K562 (cell line): Measurements from ENCODE around the gene DDX54. TPM values are rescaled to one million over a fixed set of nuclear protein-coding genes. Genes with fewer than 3 reads are reported as not detected.

ENCODE experiments used
- ATAC-seq: fragments of 200-7000 bp; cut with Tn5 transposase; 3 replicates; pipeline ENCODE4 v1.9.1; 2020; ENCODE audit warnings: moderate library complexity
- BruUV-seq: library from RNA; stranded (reverse); fragments of 400-500 nt; replicated peaks from 2 replicates; lab custom pipeline; 2021; lab: Mats Ljungman, UMichigan
- CTCF ChIA-PET: fragments of 300-600 bp; formaldehyde crosslinking; extraction: SDS; loops from one replicate; lab custom pipeline; 2021; ENCODE audit warnings: low intra/inter-chr PET ratio; lab: Yijun Ruan, JAX
- POLR2A ChIA-PET: fragments of 300-600, 350-650 bp; sonication (Branson Sonifier 250); formaldehyde crosslinking; extraction: SDS; loops from one replicate; lab custom pipeline; 2021; ENCODE audit warnings: antibody characterized with exemption, inconsistent platforms; lab: Yijun Ruan, JAX
- DNase-seq, 4 experiments: peaks; one replicate each; pipeline versions ENCODE4 v3.0.0 to v3.0.0-alpha.2; 2011 to 2018; ENCODE audit warnings: low spot score in 3 of 4, mixed read lengths in 3 of 4; ENCODE audit errors: extremely low read depth in 1 of 4
- FAIRE-seq: peaks from 2 replicates; lab custom pipeline; 2011; peaks lifted over from hg19 to GRCh38; lab: Jason Lieb, UNC
- H2AFZ ChIP-seq: 2 replicates; pipeline ENCODE4 v1.6.0; 2011; ENCODE audit warnings: low read depth, low read length, control low read depth, inconsistent platforms
- H3K27ac ChIP-seq: fragments of 200-600 bp; 3 replicates; pipeline ENCODE4 v1.8.0; 2011; ENCODE audit warnings: low read depth, mild to moderate bottlenecking, control low read depth, inconsistent platforms, low read length, moderate library complexity, mixed read lengths; ENCODE audit errors: extremely low read depth
- H3K27me3 ChIP-seq, 2 experiments: fragments of 300-600 bp in 1 of 2; 2 replicates in 1 of 2; 3 replicates in 1 of 2; pipeline versions ENCODE4 v1.6.0 to v1.8.0; 2011; ENCODE audit warnings: inconsistent platforms in 2 of 2, low read length in 2 of 2, mild to moderate bottlenecking in 1 of 2, mixed read lengths in 1 of 2, moderate library complexity in 1 of 2; ENCODE audit not compliant: control insufficient read depth in 2 of 2, insufficient read depth in 2 of 2
- H3K36me3 ChIP-seq: fragments of 300-600 bp; 3 replicates; pipeline ENCODE4 v1.8.0; 2011; ENCODE audit warnings: mild to moderate bottlenecking, low read length, inconsistent platforms; ENCODE audit not compliant: control insufficient read depth, insufficient read depth
- H3K4me1 ChIP-seq, 2 experiments: fragments of 200-600 bp in 1 of 2; replicated peaks in 1 of 2; 2 replicates in 1 of 2; 3 replicates in 1 of 2; pipeline versions ENCODE4 v1.5.1 to v1.8.0; 2011; ENCODE audit warnings: inconsistent platforms in 2 of 2, low read length in 2 of 2, mild to moderate bottlenecking in 1 of 2, mixed read lengths in 1 of 2, moderate library complexity in 1 of 2; ENCODE audit not compliant: control insufficient read depth in 2 of 2, insufficient read depth in 2 of 2
- H3K4me2 ChIP-seq: 2 replicates; pipeline ENCODE4 v1.6.1; 2011; ENCODE audit warnings: low read length, control low read depth, inconsistent platforms, mixed read lengths; ENCODE audit not compliant: insufficient read depth
- H3K4me3 ChIP-seq: fragments of 200-600 bp; sonication (generic), shearing (Covaris generic); 2 replicates; pipeline ENCODE4 v1.5.1; 2016; ENCODE audit warnings: control low read depth, inconsistent platforms
- H3K79me2 ChIP-seq: fragments of 200-600 bp; 3 replicates; pipeline ENCODE4 v1.8.0; 2011; ENCODE audit warnings: low read length, inconsistent platforms; ENCODE audit not compliant: control insufficient read depth, insufficient read depth
- H3K9ac ChIP-seq, 2 experiments: 2 replicates each; pipeline versions ENCODE4 v1.6.0 to v1.6.1; 2011; ENCODE audit warnings: low read depth in 2 of 2, low read length in 2 of 2, control low read depth in 1 of 2, inconsistent platforms in 1 of 2, mild to moderate bottlenecking in 1 of 2, mixed read lengths in 1 of 2; ENCODE audit not compliant: insufficient read depth in 1 of 2
- H3K9me1 ChIP-seq: one replicate; pipeline ENCODE4 v1.6.0; 2011; ENCODE audit warnings: inconsistent platforms, mild to moderate bottlenecking, low read length, moderate library complexity; ENCODE audit not compliant: control insufficient read depth, insufficient read depth
- H3K9me3 ChIP-seq: replicated peaks from 2 replicates; pipeline ENCODE4 v1.5.1; 2011; ENCODE audit warnings: low read depth, low read length, inconsistent platforms; ENCODE audit not compliant: control insufficient read depth, insufficient read depth
- H4K20me1 ChIP-seq: replicated peaks from 2 replicates; pipeline ENCODE4 v1.6.1; 2011; ENCODE audit warnings: low read length, inconsistent platforms, mixed read lengths; ENCODE audit not compliant: control insufficient read depth, insufficient read depth
- CTCF ChIP-seq, 3 experiments: IDR thresholded peaks in 2 of 3; conservative IDR thresholded peaks in 1 of 3; 2 replicates each; pipeline ENCODE4 v1.5.1; 2011 to 2012; ENCODE audit warnings: low read length in 3 of 3, mild to moderate bottlenecking in 3 of 3, control low read depth in 2 of 3, improper control_type of control experiment in 1 of 3, inconsistent platforms in 1 of 3, low read depth in 1 of 3, mixed read lengths in 1 of 3, moderate library complexity in 1 of 3; ENCODE audit not compliant: insufficient read depth in 2 of 3
- E2F3 ChIP-seq: fragments of 250-450 bp; sonication (Bioruptor Pico); IDR thresholded peaks from 2 replicates; pipeline ENCODE4 v1.4.0; 2020; ENCODE audit warnings: mild to moderate bottlenecking
- ETS1 ChIP-seq: conservative IDR thresholded peaks from 2 replicates; pipeline ENCODE4 v1.6.1; 2011; ENCODE audit warnings: low read depth, mild to moderate bottlenecking, low read length; ENCODE audit not compliant: control insufficient read depth
- KHSRP ChIP-seq: fragments of 450-650 bp; IDR thresholded peaks from 2 replicates; pipeline ENCODE4 v1.6.1; 2017
- MAFF ChIP-seq: IDR thresholded peaks from 2 replicates; pipeline ENCODE4 v1.6.1; 2012; ENCODE audit warnings: low read length, improper control_type of control experiment
- MAX ChIP-seq: sonication (generic); formaldehyde crosslinking; IDR thresholded peaks from 2 replicates; pipeline ENCODE4 v1.9.0; 2022; ENCODE audit warnings: mild to moderate bottlenecking, missing genetic modification reagents
- PCBP1 ChIP-seq: fragments of 200-400 bp; formaldehyde crosslinking; IDR thresholded peaks from 2 replicates; pipeline ENCODE4 v1.6.1; 2018; ENCODE audit warnings: mild to moderate bottlenecking, low read depth, low read length; ENCODE audit not compliant: poor library complexity, severe bottlenecking
- PRPF4 ChIP-seq: fragments of 200-400 bp; formaldehyde crosslinking; IDR thresholded peaks from one replicate; pipeline ENCODE4 v1.6.1; 2017; ENCODE audit warnings: low read length, low read depth, mild to moderate bottlenecking; ENCODE audit not compliant: insufficient read depth, poor library complexity, severe bottlenecking
- RFX1 ChIP-seq: fragments of 450-650 bp; IDR thresholded peaks from 2 replicates; pipeline ENCODE4 v1.6.1; 2016; ENCODE audit warnings: mild to moderate bottlenecking, moderate library complexity
- SIRT6 ChIP-seq: IDR thresholded peaks from one replicate; pipeline ENCODE4 v1.6.1; 2012; ENCODE audit warnings: low read depth, mild to moderate bottlenecking, control low read depth, inconsistent platforms, low read length, moderate library complexity
- SMARCB1 ChIP-seq: IDR thresholded peaks from 2 replicates; pipeline ENCODE4 v1.6.1; 2011; ENCODE audit warnings: improper control_type of control experiment, low read depth; ENCODE audit not compliant: insufficient read length
- THAP12 ChIP-seq: fragments of 250-450 bp; sonication (Bioruptor Pico); IDR thresholded peaks from 2 replicates; pipeline ENCODE4 v1.9.0; 2021; ENCODE audit warnings: mild to moderate bottlenecking, inconsistent platforms
- WGBS: fragments of 100-300 bp; shearing (Covaris generic); methylation state at CpG from one replicate; pipeline ENCODE4 v1.1.6; 2016; ENCODE audit warnings: low coverage, mixed read lengths; ENCODE audit not compliant: insufficient coverage; ENCODE audit errors: missing lambda C conversion rate; 5-methylcytosine and 5-hydroxymethylcytosine counted together
- in situ Hi-C: fragments of 300-500 bp; cut with MboI; formaldehyde crosslinking; loops from 4 replicates; pipeline ENCODE4 v1.15.0; 2018; ENCODE audit warnings: inconsistent platforms, mixed read lengths
- intact Hi-C: fragments of 100-400 bp; cut with micrococcal nuclease; formaldehyde crosslinking; loops from 2 replicates; pipeline ENCODE4 v1.14.2; 2022
- polyA plus RNA-seq, 8 experiments: library from polyadenylated mRNA; depleted of rRNA in 4 of 8; stranded (reverse) in 5 of 8; unstranded in 3 of 8; fragments of >200 nt; fragmentation: Nextera tagmentation in 2 of 8; fragmentation: Illumina TruSeq in 1 of 8; extraction: Ambion mirVana in 2 of 8; extraction: Trizol in 1 of 8; gene quantifications; 2 replicates each; pipeline versions ENCODE4 v1.2.1 to v1.2.3, GENCODE V29; 2011 to 2014; ENCODE audit warnings: inconsistent platforms in 1 of 8, missing spikeins in 1 of 8
- total RNA-seq, 7 experiments: library from RNA; depleted of rRNA in 6 of 7; stranded (reverse); fragments of >200 nt in 6 of 7; fragmentation: Illumina TruSeq in 2 of 7; extraction: Trizol in 2 of 7; gene quantifications; 2 replicates each; pipeline versions ENCODE4 v1.2.1 to v1.2.3, GENCODE V29; 2011 to 2021; ENCODE audit warnings: low replicate concordance in 1 of 7

The DDX54 gene
- total and polyA plus RNA-seq, 9 of the 15 experiments (the other 6 are each of a cell fraction or from before 2014, with no cell fraction given): 1.4 to 135 (median 51.4) TPM

- POLR2A ChIA-PET: interaction anchor here (0.7 to 1.2 kb wide), 2 partner anchors 19 to 65 kb away, joined by 3 read pairs; no protein-coding TSS in a partner anchor
- peaks cover 27% of the 10 kb centered on the region; the same call in 2 of the 3 replicates for H3K36me3 ChIP-seq
- no peaks in the 10 kb centered on the region for H3K9me3 ChIP-seq
- H3K27ac ChIP-seq: no peak overlapping the region
- intact Hi-C loops (no loop called here), in situ Hi-C loops (no loop called here)
- no peak overlapping the region for H2AFZ ChIP-seq
- CTCF ChIA-PET: no interaction called here
- whole genome bisulfite sequencing: 35% methylated on average over 11 of the region's 12 CpGs
- FAIRE-seq (no peak), DNase-seq (no peak), ATAC-seq (no peak)
- H3K4me2 ChIP-seq: no peak overlapping the region
- peaks cover 11 to 28% of the 10 kb centered on the region in 2 experiments for H3K27me3 ChIP-seq
- H3K4me3 ChIP-seq: no peak overlapping the region
- H4K20me1 ChIP-seq: peaks cover 19% of the 10 kb centered on the region
- peak overlapping the region in 1 of 2 experiments; percentile 28; a peak in 1 of 4 replicates for H3K9ac ChIP-seq
- H3K4me1 ChIP-seq: peaks cover 5 to 24% of the 10 kb centered on the region in 2 experiments; a peak in 3 of 5 replicates
- no TSS peak for BruUV-seq
- no peaks in the 10 kb centered on the region for H3K9me1 ChIP-seq
- H3K79me2 ChIP-seq: no peaks in the 10 kb centered on the region
- TF ChIP-seq RFX1 (no peak), CTCF (IDR thresholded peaks at IDR 0.05 in 2 of 3, conservative IDR thresholded peaks at IDR 0.05 in 1 of 3; ENCODE audit: insufficient read depth in 2 of 3, low read depth in 1 of 3, low read length in 3 of 3) (no peak), ETS1 (no peak), E2F3 (no peak), PCBP1 (no peak), MAX (CRISPR knock-in tag) (no peak), SIRT6 (no peak), SMARCB1 (no peak), PRPF4 (no peak), THAP12 (CRISPR knock-in tag) (no peak), KHSRP (no peak), MAFF (no peak)
Measured at GRCh38 chr12:113155060-113155459, 30.2 kb downstream of the DDX54 start.
